ENCODE measurements around the gene CANX.
"Not testable (repeated sequence)": the region's sequence is repeated elsewhere in the genome, so short reads cannot be mapped to it uniquely, and the experiment has no call there.

Gene CANX, protein sequence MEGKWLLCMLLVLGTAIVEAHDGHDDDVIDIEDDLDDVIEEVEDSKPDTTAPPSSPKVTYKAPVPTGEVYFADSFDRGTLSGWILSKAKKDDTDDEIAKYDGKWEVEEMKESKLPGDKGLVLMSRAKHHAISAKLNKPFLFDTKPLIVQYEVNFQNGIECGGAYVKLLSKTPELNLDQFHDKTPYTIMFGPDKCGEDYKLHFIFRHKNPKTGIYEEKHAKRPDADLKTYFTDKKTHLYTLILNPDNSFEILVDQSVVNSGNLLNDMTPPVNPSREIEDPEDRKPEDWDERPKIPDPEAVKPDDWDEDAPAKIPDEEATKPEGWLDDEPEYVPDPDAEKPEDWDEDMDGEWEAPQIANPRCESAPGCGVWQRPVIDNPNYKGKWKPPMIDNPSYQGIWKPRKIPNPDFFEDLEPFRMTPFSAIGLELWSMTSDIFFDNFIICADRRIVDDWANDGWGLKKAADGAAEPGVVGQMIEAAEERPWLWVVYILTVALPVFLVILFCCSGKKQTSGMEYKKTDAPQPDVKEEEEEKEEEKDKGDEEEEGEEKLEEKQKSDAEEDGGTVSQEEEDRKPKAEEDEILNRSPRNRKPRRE

DNA sequence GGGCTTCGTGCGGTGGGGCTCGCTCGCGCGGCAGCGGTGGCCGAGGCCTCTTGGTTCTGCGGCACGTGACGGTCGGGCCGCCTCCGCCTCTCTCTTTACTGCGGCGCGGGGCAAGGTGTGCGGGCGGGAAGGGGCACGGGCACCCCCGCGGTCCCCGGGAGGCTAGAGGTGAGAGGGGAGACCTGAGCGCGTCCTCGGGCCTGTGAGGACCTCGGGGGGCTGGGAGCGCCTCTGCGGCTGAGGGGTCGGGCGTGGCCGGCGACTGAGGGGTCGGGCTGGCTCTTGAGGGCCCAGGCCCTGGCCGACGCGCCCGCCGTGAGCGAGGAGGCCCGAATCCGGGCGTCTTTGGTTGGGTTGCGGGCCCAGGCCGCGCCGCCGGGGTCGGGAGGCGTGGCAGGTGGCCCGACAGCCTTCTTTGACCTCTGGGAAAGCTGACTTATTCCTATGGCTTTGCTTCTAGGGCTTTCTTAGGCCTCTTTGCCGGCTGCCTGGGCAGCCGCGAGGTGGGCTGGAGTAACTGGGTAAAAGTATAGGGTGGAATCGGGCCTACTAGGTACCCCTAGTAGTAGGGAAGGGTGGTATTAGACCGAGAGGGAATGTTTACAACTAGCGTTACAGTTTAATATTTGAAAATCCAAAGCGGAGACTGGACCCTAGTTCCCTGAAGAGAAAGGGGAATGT lies at the start of gene CANX:
TSS of gene CANX (plus strand) at position 33 of the 681 bp plus-strand sequence. CDS start 6,715 bp downstream, outside the sequence.
- DNase-seq: peak; percentile 29

DNA sequence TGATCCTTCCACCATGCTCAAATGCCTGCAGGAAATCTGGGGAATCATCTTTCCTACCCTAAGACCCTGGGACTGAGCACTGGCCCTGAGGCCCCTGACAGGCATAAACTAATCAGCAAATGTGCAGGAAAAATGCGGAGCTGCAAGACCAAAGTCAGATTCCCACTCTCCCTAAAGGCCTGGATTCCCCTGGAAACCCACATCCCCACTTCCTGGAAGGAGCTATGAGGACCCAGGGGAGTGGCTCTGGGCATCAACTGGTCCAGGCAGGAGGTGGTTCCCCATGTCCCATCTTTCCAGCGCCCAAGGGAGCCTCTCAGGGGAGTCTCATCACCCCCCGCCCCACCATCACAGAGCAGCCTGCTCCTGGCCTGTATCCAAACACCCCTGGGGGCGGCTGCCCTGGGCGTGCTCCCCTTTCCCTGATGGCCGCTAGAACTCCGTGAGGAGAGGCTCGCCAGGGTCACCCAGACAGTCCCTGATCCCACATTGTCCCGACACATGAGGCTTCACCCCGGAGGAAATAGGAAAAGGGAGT lies 49.5 kb upstream of the CANX start:
- DNase-seq: not testable (repeated sequence)

DNA sequence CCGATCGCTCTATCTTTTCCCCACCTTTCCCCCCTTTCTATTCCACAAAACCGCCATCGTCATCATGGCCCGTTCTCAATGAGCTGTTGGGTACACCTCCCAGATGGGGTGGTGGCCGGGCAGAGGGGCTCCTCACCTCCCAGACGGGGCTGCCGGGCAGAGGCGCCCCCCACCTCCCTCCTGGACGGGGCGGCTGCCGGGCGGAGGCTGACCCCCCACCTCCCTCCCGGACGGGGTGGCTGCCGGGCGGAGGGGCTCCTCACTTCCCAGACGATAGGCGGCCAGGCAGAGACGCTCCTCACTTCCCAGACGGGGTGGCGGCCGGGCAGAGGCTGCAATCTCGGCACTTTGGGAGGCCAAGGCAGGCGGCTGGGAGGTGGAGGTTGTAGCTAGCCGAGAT lies 48.5 kb upstream of the CANX start:
- not testable (repeated sequence) for DNase-seq

DNA sequence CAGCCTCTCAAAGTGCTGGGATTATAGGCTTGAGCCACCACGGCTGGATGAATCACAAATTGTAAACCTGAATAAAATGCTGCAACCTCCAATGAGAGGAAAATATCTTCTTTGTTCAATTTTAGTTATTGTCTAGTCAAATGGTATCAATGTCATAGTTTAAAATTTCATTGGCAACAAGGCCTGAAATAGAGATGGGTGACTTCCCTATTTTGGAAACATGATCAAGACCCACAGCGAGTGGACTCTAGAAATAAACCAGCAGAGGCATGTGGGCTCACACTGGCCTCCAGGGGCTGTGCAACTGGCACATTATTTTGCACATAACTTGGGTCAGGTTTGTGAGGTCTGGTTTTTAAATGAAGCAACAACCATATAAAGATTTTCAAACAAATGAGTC lies 45.6 kb upstream of the CANX start:
- DNase-seq: not testable (repeated sequence)

DNA sequence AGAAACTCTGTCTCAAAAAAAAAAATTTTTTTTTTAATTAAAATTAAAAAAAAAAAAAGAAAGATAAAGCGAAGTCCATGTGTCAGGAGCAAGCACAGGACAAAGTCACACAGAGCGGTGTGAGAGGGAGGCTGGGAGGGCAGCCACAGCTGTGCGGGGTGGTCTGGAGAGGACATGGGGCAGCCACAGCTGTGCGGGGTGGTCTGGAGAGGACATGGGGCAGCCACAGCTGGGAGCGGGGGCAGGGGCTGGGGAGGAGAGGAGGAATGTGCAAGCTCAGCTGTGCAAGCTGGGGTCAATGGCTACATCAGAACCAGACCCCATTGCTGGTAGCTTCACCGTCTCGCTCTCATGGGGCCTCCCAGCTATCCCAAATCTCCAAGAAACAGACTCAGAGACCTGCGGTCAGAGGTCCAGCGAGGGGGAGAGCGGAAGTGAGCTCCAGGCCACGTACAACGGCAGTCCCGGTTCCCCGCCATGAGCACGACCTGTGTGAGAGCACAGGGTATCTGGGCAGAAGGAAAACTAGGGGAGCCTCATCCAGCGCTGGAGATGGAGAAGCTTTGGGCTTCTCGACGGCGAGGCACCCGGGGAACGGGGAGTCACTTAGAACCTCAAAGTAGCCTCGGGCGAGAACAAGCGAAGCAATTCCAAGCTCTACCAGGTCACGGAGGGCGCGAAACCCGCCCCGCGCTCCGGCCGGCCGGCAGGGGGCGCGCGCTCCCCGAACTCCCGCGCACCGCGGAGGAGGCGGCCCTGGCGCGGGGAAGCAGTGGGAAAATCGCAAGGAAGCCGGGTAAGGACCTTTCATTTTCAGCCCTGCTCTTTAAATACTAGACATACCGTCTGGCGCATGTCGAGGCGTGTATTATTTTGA lies 41.2 kb upstream of the CANX start:
- not testable (repeated sequence) for DNase-seq

DNA sequence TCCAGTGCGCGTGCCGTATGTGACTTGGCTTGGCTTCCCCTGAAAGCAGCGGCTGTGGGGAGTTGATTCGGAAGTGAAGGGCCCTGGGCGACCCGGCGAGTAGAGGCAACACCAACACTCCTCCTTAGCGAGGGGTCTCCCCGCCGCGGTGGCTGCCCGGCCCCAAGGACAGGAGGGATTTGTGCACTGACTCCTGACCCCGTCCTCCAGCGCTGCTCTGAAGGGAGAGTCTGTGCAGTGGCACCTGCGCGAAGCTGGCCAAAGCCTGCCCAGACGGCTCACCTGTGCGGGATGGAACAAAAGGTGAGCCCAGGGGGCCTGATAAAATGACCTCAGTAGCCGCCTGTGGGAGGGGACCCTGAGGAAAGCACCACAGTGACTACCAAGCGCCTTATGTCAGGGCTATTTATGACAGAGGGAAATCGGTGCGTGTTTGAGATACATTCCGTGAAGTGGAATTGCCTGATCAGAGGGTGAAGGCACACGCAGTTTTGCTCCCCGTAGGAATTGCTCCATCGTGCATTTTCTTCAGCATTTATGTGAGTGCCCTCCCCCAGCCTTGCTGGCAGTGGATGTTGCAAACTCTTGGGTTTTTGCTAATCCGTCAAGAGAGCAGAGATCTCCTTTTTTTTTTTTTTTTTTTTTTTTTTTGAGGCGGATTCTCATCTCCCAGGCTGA lies 40.4 kb upstream of the CANX start:
- peak; percentile 57 for DNase-seq

DNA sequence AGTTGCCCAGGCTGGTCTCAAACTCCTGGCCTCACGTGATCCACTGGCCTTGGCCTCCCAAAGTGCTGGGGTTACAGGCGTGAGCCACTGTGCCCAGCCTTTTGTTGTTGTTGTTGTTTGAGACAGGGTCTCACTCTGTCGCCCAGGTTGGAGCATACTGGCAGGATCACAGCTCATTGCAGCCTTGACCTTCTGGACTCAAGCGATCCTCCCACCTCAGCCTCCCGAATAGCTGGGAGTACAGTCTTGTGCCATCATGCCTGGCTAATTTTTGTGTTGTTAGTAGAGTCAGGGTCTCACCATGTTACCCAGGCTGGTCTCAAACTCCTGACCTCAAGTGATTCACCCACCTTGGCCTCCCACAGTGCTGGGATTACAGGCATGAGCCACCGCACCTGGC lies 37.1 kb upstream of the CANX start:
- DNase-seq: not testable (repeated sequence)

DNA sequence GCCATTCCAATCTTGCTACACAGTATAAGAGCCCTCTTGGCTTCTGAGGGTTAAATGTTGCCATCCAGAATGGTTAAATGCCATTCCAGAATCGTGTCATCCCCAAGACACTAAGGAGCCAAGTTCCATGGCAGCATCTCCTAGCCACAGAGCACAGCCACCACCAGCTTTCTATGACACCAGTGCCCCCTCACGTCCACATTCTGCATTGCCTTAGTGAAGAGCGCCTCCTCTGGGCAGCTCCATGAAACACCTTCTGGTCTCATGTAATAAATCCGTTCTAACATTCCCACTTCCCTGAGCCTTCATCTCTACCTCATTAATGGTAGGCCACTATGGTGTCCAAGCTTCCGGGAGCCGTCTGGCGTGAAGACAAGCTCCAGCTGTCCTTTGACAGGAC lies 30.4 kb upstream of the CANX start:
- peak; percentile 87 for DNase-seq

DNA sequence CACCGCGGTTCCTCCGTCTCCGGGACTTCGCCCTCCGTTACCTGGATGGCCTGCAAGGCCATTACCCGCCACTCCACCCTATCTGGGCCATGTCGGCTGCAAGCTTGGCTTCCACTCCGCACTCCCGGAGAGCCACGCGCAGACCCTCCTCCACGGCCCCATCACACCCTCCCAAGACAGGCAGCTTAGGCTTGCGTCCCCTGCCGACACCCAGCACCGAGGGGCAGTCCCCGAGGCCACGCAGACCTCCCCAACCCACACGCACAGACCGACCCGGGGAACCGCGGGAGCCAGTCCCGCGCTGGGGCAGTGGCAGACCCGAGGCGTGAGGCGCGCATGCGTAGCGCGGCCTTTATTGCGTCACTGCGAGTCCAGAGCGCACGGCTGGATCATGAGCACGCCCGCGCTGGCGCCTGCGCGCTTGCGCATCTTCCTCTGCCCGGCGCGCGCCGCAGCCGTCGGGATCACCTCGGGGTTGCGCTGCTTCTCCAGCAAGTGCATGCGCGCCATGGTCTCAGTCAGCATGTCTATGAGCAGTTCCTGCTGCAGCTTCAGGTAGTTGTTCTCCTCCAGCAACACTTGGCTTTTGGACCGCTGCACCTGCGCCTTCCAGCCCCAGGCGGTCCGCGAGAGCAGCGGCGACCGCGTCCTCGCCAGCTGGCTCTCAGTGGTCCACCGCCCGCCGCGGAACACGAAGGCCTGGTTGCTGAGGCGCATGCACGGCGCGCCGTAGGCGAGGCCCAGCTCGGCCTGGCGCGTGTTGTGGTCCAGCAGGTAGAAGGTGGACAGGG lies 20.3 kb upstream of the CANX start:
- DNase-seq: peak; percentile 98

DNA sequence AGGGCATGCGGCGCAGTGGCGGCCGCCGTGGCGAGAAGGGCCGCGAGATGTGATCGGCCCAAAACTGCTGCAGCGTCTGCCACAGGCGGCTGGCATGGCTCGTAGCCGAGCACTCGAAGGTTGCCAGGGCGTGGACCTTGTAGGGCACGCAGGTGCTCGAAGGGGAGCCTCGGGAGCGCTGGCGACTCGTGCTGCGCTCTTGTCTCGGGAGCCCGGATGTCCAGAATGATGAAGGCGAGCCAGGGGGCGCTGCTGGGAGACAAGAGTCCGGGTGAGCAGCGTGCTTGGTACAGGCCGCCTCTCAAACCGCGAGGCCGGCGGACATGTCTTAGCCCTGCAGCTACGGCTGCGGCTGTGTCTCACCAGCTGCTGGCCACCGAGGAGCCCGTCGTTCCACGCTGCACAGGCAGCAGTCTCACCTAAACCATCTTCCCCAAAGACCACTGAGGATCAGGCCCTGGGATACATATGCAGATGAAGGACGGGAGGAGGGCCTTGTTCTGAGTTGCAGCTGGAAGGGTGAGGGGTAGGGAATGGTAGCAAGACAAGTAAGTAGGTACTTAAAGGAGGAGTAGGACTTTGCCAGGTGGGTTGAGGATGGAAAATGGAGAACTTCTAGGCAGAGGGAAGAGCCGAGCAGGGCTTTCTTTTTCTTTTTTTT lies 19.6 kb upstream of the CANX start:
- peak; percentile 89 for DNase-seq

DNA sequence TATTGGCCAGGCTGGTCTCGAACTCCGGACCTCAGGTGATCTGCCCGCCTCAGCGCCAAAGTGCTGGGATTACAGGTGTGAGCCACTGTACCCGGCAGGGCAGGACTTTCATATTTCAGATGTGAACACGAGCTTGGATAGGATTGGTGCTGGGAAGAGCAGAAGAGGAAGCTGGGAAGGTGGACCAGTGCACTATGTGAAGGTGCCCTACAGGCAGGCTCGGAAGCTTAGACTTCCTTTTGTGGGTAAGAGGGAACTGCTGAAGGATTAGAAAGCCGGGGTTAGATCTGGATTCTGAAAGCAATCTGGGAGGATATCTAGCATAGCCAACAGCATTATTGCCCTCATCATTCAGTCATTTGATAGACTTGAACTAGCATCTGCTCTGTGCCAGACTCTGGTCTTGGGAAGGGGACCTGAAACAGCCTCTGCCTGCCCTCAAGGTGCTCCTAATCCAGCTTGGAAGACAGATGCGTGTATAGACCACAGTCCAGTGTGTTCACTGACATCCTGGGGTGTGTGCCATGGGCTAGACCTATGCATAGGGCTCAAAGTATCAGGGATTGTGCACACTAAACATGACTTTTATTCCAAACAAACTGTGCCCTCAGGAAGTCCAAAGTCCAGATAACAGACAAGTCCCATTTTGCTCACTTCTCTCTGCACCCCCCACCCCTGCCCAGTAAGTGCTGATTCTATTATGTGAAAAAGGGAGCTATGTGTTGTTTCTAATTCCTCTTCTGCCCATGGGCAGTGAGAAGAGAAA lies 18.6 kb upstream of the CANX start:
- DNase-seq: no peak

DNA sequence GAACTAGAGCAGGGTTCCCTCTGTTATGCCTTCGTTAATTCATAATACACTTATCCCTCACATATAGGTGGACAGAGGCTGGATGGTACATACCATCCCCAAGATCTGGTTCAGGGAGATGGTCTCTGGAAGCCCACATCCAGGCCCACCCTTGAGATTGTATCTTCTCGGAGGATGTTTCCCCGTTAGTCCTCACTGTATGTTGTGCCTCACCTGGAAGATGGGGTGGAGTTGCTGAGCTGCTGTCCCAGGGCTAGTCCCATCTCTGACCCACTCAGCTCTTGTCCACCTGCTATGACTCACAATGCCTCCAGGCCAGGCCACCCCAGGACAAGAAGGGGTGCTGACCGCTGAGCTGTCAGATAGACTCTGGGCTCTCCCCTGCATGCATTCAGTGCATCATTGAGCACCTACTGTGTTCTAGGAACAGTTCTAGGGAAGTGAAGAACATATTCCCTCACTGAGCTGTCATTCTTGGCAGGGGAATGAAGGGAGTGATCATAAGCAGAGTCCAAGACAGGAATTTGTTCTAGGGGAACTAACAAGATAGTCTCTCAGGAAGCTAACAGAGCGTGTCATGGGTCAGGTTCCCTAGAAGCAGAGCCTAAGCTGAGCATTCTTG lies 17.9 kb upstream of the CANX start, which contains the start of gene CBY3:
TSS of gene CBY3 (minus strand) at position 255 of the 622 bp plus-strand sequence. CDS start at position 139, 116 bp downstream.
- DNase-seq: no peak

DNA sequence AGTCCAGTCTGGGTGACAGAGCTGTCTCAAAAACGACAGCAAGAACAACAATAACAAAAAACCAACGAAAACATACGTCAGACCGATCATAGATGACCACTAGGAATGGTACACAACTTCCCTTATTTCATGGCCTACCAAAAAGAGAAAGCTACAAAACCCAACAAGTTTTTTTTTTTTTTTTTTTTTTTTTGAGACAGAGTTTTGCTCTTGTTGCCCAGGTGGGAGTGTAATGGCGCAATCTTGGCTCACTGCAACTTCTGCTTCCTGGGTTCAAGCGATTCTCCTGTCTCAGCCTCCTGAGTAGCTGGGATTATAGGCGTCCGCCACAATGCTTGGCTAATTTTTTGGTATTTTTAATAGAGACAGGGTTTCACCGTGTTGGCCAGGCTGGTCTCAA lies 9.6 kb upstream of the CANX start:
- DNase-seq: not testable (repeated sequence)

DNA sequence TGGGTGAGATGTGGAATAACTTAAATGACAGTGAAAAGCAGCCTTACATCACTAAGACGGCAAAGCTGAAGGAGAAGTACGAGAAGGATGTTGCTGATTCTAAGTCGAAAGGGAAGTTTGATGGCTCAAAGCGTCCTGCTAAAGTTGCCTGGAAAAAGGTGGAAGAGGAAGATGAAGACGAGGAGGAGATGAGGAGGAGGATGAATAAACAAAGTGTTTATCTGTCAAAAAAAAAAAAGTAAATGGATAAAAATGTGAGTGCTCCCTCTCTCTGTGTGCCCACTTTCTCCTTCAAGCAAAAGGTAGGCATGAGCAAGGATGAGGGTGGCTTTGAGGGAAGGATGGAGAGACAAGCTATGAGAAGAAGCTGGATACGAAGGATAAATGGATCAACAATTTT lies 4.2 kb upstream of the CANX start:
- DNase-seq: no peak

DNA sequence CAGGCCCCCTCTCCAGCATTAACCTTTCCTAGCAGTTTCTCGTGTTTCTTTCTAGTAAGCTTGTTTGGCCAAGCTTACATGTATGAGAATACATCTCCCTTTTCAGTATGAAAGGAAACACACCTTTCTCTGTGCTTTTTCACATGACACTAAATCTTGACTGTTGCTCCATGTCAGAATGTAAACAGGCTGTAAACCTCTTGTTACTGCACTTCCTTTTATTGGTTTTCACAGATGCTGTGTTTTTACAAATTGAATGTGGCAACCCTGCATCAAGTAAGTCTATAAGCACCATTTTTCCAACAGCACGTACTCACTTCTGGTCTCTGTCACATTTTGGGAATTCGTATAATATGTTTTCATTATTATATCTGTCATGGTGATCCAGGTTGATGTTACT lies 2.2 kb upstream of the CANX start:
- DNase-seq: peak; percentile 40

DNA sequence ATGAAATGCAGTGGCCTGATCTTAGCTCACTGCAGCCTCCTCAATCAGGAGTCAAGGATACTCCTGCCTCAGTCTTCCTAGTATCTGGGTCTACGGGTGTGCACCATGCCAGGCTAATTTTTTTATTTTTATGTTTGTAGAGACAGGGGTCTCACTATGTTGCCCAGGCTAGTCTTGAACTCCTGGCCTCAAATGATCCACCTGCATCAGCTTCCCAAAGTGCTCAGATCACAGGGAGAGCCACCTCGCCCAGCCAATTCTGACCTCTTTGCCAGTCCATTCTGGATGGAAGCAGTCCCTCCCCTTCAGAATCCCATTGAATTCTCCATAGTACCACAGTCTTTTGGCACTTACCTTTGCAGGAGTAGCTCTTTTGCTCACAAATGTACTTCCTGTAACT lies 1.7 kb upstream of the CANX start:
- no peak for DNase-seq

DNA sequence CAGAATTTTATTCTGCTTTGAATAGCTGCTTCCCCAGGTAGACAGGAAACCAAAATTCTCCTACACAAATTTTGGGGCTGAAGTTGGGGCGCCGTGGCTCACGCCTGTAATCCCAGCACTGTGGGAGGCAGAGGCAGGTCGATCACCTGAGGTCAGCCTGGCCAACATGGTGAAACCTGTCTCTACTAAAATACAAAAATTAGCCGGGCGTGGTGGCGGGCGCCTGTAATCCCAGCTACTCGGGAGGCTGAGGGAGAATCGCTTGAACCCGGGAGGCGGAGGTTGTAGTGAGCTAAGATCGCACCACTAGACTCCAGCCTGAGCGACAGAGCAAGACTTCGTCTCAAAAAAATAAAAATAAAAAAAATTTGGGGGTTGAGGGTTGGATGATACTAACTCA lies 1.2 kb upstream of the CANX start:
- DNase-seq: not testable (repeated sequence)

DNA sequence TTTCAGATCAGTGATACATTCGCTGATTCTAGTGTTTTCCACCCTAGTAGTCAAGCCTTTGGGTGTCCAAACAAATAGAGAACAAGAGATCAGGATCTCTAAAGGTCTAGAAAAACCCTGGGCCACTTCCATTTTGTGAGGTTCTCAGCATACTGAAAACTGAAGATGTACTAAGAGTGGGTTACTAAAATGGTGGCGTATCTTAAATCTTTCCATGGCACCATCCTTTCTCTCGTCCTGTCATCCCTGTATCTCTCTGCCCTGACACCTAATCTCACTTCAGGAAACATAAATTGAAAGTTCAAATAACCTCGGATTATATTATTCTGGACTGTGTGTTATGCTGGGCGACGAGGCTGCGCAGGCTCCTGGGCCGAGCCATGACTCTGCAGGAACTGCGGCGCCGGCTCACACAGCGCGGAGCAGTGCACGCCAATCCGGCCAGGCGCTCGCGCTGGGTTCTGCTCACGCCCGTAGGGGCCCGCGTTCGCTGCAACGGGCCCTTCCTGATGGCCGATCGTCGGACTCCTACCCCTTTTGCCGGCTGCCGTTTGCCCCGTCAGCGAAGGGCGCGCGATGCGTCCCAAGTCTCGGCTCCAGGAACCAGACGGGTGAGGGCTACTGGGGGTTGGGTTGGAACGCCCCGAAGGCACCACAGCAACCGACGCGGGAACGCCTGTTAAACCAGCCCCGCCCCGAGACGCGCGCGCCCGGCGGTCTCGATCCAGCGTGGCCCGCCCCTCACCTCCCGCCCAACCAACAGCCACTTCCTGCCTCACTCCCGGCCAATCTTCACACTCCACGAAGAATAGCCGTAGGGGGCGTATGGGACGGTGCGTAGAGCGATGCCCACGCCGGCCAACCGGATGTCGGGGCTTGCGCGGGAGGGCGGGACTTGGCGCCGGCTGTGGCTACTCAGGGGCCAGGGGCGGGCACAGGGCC lies 503 bp upstream of the CANX start:
- DNase-seq: peak; percentile 99

Data from hematopoietic multipotent progenitor cell treated with erythropoietin and hydrocortisone succinate and interleukin-3 and kit ligand, for 6 days (in vitro differentiated cells).